NCI-H1694 (cell line): Measurements from ENCODE around the gene SPDYE2.
"Not testable (repeated sequence)": the region's sequence is repeated elsewhere in the genome, so short reads cannot be mapped to it uniquely, and the experiment has no call there.

Experiments used
- DNase-seq: peaks from one replicate; lab custom pipeline; 2025; lab: John Stamatoyannopoulos, UW

Gene SPDYE2

DNA sequence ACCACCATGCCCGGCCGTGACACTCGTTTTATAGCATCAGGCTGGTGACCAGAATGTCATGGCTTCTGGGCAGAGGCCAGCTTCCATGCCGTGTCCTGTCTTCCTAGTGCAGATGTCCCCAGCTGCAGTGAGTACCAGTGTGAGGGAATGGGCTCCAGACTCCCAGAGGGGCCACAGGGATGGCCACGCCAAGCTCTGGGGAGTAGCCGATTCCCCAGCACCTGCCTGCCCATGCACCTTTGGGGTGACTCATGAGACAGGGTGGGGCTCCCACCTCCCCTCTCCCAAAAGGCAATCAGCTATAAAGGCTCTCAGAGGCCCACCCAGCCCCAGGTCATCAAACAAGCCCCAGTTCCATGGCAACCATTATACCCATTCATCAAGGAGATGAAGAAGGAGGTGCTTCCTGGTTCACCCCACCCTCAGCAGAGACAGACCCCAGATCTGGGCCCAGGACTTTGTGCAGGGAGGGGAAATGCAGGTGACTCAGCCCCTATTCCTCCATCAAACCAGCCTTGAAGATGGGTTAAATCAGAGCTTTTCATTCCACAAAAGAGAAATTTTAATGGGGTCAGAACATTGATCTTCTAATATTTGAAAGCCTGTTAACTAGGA lies at the start of gene SPDYE2:
SPDYE2 (plus strand) TSS at position 419 of the 615 bp plus-strand sequence. CDS start 2,030 bp downstream, outside the sequence.
- DNase-seq, result not testable (repeated sequence)

DNA sequence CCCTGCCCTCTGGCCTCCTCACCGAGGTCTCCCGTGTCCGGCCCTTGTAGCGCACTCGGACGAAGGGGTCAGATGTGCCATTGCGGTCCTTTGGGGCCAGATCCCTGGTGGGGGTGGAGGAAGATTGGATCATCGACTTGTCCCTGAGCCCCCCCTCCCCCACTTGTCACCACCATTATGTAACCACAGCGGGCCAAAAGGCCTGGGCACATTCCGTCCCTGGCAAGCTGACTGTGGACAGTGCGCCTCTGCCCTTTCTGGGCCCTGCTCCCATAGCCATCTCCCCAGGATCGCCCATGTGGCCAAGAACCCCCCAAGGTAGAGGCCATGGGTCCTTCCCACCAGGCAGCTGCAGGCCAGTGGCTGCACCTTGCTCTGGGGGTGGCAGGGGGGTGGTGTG lies 47.9 kb upstream of the SPDYE2 start:
- not testable (repeated sequence) for DNase-seq

DNA sequence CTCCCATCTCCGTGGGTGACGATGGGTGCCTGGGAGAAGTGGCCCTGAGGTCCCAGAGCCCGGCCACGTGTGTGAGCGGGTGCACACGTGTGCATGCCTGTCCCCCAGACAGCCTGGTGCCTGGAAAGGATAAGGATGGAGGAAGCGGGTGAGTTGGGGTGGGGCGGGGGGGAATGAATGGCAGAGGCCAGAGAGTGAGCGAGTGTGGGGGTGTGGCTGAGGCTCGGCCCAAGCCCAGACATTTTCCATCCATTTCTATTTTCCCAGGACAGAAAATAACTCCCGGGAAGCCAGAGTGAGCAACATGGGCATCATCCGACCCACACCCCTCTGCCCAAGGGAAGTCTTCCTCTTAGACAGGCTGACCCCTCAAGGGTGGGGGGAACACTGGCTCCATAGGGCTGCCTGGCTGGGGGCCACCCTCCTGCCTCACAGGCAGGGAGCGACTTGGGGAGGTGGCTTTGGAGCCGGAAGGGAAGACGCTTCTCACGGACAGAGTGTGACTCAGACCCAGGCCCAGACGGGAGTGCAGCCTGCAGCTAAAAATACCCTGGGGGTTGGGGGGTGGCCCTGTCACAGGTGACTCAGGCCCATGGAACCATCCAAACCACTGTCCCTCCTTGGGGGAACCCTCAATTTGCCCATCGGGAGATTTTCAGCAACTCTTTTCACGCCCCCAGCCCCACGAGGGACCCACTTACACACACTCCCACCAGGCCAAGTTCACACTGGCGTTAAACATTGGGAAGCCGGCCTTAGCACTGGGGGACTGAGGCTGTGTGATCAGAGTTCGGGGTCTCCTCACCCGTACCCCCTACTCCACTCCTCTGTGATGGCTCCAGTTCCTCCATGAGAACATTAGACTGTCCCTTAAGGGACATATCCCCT lies 45.5 kb upstream of the SPDYE2 start:
- not testable (repeated sequence) for DNase-seq

- DNase-seq, result not testable (repeated sequence)
Measured at GRCh38 chr7:102507410-102508088, 43.5 kb upstream of the SPDYE2 start.

GRCh38 chr7:102510575-102510974 lies 40.5 kb upstream of the SPDYE2 start:
- not testable (repeated sequence) for DNase-seq

DNA sequence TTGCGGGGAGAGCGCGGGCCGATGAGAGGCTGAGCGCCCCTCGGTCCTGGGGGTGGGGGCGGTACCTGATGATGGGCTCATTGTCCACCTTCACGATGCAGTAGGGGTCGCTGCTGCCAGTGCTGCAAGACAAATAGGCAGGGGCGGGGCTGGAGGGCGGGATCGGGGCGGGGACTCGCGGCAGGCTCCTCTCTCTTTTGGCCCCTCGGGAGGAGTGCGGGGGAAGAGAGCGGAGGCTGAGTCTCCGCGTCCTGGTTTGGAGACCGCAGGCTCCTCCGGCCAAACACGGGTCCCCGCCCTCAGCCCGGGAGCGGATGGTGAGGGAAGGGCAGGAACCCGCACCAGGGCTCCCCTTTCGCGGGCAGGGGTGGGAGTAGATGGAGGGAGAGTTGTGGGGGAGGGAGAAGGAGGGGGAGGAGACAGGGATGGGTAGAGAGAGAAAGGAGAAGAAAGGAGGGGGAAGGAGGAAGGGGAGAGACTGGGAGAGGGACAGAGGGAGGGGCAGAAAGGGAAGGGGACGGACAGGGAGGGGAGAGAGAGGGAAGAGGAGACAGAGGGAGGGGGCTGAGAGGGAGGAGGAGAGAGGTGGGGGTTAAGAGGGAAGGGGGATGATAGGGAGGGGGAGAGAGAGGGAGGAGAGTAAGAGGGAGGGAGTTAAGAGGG lies 39.0 kb upstream of the SPDYE2 start:
- not testable (repeated sequence) for DNase-seq

GRCh38 chr7:102512642-102513221 lies 38.3 kb upstream of the SPDYE2 start:
- not testable (repeated sequence) for DNase-seq

DNA sequence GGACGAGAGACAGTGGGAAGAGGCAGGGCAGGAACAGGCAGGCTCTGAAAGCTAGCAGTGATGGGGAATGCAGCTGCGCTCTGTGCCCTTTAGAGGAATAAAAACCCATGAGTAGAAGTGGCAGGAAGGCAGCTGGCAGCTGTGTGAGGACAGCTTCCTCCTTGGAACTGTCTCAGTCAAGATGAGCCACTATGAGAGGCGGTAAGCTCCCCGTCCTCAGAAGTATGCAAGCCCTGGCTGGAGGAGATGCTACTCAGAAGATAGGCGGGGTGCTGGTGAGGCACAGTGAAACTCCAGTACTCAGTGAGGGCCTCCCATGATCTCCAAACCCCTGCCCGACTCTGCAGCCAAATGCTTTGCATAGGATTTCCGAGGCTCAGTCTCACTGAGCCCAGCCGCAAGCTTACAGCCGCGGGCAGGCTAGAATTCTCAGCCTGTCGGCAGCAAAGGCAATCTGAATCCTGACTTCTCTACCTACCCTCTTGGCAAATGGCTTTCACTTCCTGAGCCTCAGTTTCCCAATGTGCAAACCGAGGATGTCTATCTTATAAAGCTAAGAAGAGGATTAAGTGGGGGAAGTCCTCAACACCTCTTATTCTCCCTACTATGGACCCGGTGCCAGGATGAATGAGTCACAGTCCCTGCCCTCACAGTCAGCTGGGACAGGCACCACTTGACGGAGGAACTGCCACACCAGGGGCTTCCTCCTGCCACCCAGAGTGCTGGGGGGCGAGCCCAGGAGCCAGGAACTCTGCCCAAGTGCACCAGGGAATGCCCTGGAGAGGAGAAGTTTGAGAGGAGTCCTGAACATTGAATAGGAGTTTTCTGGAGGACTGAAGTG lies 35.9 kb upstream of the SPDYE2 start:
- DNase-seq, result not testable (repeated sequence)

- DNase-seq, result not testable (repeated sequence)
Measured at GRCh38 chr7:102515889-102516288, 35.1 kb upstream of the SPDYE2 start.

DNA sequence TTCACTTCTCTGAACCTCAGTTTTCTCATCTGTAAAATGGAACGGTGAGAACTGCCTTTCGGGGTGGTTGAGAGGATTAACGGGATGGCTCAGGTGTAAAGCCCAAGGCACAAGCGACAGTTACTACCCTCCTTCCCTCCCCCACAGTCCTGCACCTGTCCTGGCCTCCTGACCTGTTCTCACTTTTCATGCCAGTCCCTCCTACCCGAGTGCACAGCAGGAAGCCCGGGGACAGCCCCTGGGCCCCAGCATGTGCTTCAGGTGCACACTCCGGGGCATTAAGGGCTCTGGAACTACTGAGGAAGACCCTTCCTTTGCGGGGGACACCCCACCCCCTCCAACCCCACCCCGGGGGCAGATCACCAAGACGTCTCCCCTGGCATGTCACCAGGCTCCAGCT lies 34.1 kb upstream of the SPDYE2 start:
- DNase-seq, result not testable (repeated sequence)

GRCh38 chr7:102517550-102518147 lies 33.4 kb upstream of the SPDYE2 start, which contains the start of gene RASA4B:
Gene RASA4B (minus strand): TSS chr7:102517777. CDS start chr7:102517710, 67 bp downstream.
- not testable (repeated sequence) for DNase-seq

DNA sequence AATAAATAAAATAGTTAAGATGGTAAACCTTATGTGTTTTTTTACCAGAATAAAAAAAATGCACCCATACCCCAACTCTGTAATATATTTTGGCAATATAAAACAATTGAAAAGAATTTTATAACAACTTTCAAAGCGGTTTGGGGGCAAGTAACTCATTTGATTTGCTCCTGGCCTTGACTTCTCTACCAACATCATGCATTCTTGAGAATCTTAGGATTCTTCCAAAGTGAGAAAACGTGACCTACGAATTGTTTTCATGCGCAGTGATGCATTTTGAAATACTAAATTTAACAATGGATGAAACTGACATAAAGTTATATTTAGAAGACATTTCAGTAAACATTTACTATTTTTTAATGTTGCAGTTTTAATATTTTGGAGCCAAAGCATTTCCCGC lies 30.2 kb upstream of the SPDYE2 start:
- DNase-seq, result not testable (repeated sequence)

DNA sequence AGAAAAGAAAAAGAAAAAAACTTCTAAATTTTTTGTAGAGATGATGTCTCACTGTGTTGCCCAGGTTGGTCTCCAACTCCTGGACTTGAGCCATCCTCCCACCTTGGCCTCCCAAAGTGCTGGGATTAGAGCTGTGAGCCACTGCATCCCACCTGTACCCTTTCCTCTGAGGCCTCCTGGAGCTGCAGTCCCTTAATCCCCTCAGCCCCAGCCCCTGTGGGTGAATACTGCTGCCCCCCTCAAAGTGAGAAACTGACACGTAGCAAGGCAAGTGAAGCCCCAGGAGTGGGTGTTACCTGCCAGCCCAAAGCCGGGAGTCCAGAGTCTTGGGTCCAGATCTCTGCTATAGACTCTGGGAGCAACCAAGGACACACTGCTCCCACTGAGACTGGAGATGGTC lies 26.2 kb upstream of the SPDYE2 start:
- not testable (repeated sequence) for DNase-seq

- not testable (repeated sequence) for DNase-seq
Measured at GRCh38 chr7:102527182-102527581, 23.8 kb upstream of the SPDYE2 start.

- not testable (repeated sequence) for DNase-seq
Measured at GRCh38 chr7:102527822-102528793, 22.9 kb upstream of the SPDYE2 start.

- DNase-seq, result not testable (repeated sequence)
Measured at GRCh38 chr7:102531583-102531982, 19.4 kb upstream of the SPDYE2 start.

DNA sequence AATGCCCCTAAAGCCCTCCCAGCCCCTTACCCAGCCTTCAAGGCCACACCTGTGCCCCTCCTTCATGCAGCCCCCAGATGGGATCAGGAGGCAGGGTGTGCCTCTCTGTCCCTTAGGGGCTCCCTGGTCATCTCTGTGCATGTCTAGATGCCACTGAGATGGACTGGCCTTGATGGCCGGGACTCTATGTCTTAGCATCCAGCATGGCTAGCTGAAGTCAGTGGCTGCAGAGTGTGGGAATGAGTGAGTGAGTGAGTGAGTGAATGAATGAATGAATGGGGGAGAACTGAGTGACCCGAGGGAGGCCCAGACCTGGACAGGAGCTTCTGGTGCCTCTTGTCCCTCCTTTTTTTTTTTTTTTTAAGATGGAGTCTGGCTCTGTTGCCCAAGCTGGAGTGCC lies 18.9 kb upstream of the SPDYE2 start:
- not testable (repeated sequence) for DNase-seq

DNA sequence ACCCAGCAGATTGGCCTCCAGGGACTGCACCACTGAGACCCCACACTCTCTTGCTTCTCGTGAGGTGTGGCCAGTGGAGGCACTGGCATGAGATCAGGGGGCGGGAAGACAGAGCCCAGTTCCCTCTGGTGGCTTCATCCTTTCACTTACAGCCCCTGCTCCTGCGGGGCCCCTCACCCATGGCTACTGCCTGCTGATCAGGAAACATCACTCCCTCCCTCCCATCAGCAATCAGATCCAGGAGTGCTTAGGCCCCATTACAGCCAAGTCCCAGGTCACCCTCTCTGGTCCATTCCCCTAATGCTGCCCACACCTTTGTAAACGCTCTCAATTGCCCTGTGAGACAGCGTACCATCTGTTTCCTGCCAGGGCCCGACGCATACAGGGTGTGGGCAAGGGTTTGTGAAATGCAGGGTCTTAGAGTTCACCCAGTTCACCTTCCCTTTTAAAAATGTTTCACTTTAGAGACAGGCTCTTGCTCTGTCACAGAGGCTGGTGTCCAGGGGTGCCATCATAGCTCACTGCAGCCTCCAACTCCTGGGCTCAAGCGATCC lies 15.9 kb upstream of the SPDYE2 start:
- not testable (repeated sequence) for DNase-seq
